CD4-positive, alpha-beta T cell treated with Interleukin-2 at 100 ng/mL for 4 hours (primary cell): Measurements from ENCODE around the gene SMIM38.

Experiments
- DNase-seq: peaks from one replicate; pipeline ENCODE4 v3.0.0-alpha.2; 2020; ENCODE audit warnings: low spot score

SMIM38 gene

GRCh38 chr11:69155302-69156234 is at the start of gene SMIM38:
Gene SMIM38, plus strand, starts transcription at chr11:69155935. Its CDS starts 1,912 bp downstream, at chr11:69157847.
- no peak for DNase-seq

GRCh38 chr11:69106031-69106811 is 49.5 kb upstream of the SMIM38 start:
- no peak for DNase-seq

GRCh38 chr11:69107413-69107812 is 48.3 kb upstream of the SMIM38 start:
- no peak for DNase-seq

- no peak for DNase-seq
Measured at GRCh38 chr11:69108030-69108429, 47.7 kb upstream of the SMIM38 start.

- no peak for DNase-seq
Measured at GRCh38 chr11:69108559-69108958, 47.2 kb upstream of the SMIM38 start.

GRCh38 chr11:69109101-69109500 is 46.6 kb upstream of the SMIM38 start:
- DNase-seq, result no peak

GRCh38 chr11:69110451-69110850 is 45.3 kb upstream of the SMIM38 start:
- no peak for DNase-seq

- DNase-seq, result no peak
Measured at GRCh38 chr11:69111624-69112542, 43.9 kb upstream of the SMIM38 start.

- DNase-seq, result no peak
Measured at GRCh38 chr11:69113226-69113625, 42.5 kb upstream of the SMIM38 start.

- no peak for DNase-seq
Measured at GRCh38 chr11:69113646-69114340, 41.9 kb upstream of the SMIM38 start.

GRCh38 chr11:69114362-69114761 is 41.4 kb upstream of the SMIM38 start:
- DNase-seq, result no peak

- DNase-seq, result no peak
Measured at GRCh38 chr11:69114811-69115523, 40.8 kb upstream of the SMIM38 start.

- DNase-seq, result no peak
Measured at GRCh38 chr11:69115586-69116560, 39.9 kb upstream of the SMIM38 start.

- no peak for DNase-seq
Measured at GRCh38 chr11:69116671-69117070, 39.1 kb upstream of the SMIM38 start.

GRCh38 chr11:69119190-69119589 is 36.5 kb upstream of the SMIM38 start:
- no peak for DNase-seq

GRCh38 chr11:69120096-69120875 is 35.4 kb upstream of the SMIM38 start:
- DNase-seq, result no peak

- no peak for DNase-seq
Measured at GRCh38 chr11:69121021-69121420, 34.7 kb upstream of the SMIM38 start.

GRCh38 chr11:69121621-69122325 is 34.0 kb upstream of the SMIM38 start:
- DNase-seq, result no peak
